Superior temporal gyrus (tissue), 1 donor: ENCODE measurements around the gene PTGDR2.

Experiments
- DNase-seq: peaks from one replicate; pipeline ENCODE4 v3.0.0-alpha.2; 2016; ENCODE audit errors: extremely low spot score

Gene PTGDR2

DNA sequence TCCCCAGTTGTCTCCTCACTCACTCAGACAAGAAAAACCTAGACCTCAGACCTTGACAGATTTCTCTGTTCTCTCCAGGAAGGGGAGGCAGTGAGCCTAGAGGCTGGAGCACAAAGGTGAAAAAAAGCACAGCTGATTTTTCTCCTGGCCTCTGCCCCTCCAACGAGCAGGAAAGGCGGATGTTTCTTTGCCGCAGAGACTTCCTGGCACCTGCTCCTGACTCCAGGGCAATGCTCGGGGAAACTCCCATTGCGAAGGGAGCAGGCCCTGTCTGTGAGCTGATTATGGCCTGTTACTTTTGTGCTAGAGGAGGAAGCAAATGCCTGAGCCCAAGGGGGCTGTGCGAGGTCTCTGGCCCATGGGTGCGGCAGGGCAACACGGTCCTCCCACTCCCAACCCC is 45.2 kb downstream of the PTGDR2 start:
- no peak for DNase-seq

GRCh38 chr11:60810151-60810550 is 45.6 kb downstream of the PTGDR2 start:
- no peak for DNase-seq

GRCh38 chr11:60809691-60810090 is 46.1 kb downstream of the PTGDR2 start:
- no peak for DNase-seq

- DNase-seq = no peak
Observed at GRCh38 chr11:60809249-60809648, 46.5 kb downstream of the PTGDR2 start.

GRCh38 chr11:60803273-60803936 is 52.3 kb downstream of the PTGDR2 start:
- DNase-seq = no peak

GRCh38 chr11:60801194-60801593 is 54.6 kb downstream of the PTGDR2 start:
- no peak for DNase-seq
